ENCODE data around the gene ABHD2.
"Not testable (repeated sequence)": the region's sequence is repeated elsewhere in the genome, so short reads cannot be mapped to it uniquely, and the experiment has no call there.

The ABHD2 gene

DNA sequence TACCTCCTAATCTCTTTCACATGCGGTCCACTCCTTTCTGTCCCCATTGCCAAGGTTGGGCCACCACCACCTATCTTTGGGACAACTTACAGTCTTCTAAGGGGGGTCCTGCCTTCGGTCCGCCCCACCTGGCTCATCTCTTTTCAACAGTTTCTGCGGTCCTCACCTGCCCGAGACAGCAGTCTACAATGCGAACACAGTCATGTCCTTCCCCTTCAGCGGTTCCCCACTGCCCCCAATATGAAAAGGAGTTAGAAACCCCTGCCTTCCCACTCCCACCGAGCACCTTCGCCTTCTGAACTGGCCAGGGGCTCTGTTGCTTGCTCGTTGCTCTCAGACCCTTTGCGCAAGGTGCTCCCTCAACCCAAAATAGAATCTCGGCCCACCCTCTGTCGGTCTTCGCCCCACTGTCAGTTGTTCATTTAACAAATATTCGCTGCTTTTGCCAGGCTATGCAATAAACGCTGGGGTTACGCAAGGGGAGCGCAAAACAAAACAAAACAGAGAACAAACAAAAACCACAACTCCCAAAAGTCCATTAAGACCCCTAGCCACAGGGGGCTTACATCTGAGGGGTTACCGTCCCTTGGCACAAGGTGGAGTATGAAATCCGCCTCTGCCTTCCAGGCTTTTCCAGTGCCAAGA lies 154.9 kb downstream of the ABHD2 start:
- no peak for DNase-seq

DNA sequence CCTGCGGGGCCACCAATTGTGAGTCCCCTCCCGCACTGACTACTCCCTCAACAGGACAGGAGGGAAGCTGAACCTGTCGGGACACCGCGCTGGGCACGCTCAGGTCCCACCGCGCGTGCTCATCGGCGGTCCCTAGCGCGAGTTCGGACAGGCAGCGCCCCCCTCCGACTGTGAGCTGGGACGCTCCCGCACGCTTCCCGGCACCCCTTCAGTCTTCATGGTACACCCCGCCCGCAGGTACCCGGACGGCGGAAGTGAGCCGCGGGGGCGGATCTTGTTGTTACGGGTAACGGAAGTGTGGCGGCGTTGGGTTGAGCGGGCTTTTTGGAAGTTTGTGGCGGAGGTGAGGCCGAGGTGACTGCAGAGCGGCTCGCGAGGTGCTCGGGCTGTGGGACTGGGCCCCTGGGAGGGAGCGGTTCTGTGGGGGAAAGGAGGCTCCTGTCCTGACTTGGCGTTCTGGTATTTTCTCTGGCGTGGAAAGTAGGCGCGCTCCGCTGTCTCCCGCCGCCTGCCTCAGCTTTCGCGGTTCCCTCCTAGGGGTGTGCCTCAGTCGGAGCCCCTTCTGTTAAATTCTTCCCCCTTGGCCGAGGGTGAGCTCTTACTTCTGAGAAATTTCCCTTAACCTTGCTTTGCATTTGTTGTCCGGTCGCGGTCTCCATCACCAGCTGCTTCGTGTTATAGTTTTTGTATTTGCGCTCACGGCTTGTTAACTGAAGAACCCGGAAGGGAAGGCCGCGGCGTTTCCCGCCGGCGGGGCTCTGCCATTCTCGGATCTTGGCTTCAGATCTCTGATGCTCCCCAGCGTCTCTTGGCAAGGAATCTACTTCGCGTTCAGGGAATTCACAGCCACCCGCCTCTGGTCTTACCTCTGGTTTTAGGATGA lies 155.7 kb downstream of the ABHD2 start, which contains the start of gene FANCI:
Gene FANCI, plus strand, starts transcription at position 289 of the 883 bp plus-strand sequence. CDS start 3,669 bp downstream, outside the sequence.
- peak; percentile 30 to 76 for DNase-seq

- DNase-seq: no peak
Observed at GRCh38 chr15:89244574-89244903, 156.3 kb downstream of the ABHD2 start.

- no peak for DNase-seq
Observed at GRCh38 chr15:89247446-89247845, 159.2 kb downstream of the ABHD2 start.

DNA sequence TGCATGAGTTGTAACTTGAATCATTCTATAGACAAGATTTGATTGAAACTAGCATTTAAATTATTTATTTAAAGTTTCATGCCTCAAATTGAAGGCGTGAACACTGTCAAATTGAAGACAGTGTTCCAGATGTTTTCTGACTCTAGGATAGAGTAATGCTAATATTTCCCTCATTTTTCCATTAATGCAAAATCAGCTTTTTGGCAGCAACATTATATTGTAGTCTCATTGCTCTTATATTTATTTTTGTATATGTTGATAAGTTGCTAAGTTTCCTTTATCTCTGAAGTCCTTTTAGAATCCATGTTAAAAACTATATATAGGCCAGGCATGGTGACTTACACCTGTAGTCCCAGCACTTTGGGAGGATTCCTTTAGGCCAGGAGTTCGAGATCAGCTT lies 160.3 kb downstream of the ABHD2 start:
- DNase-seq: no peak

- not testable (repeated sequence) for DNase-seq
Observed at GRCh38 chr15:89250142-89250541, 161.9 kb downstream of the ABHD2 start.

All from cerebellar nuclear complex (tissue), 1 donor.